GM12891 (cell line): Measurements from ENCODE around the gene OR10G3.

Experiments used
- POLR2A ChIP-seq: IDR thresholded peaks from 2 replicates; pipeline ENCODE4 v1.6.1; 2011; ENCODE audit warnings: low read depth, low read length, control low read depth
- POLR2AphosphoS5 ChIP-seq: IDR thresholded peaks from 2 replicates; pipeline ENCODE4 v1.6.1; 2011; ENCODE audit warnings: low read depth, low read length, control low read depth
- SPI1 ChIP-seq: IDR thresholded peaks from 2 replicates; pipeline ENCODE4 v1.6.1; 2011; ENCODE audit warnings: low read depth, low read length, control low read depth

DNA sequence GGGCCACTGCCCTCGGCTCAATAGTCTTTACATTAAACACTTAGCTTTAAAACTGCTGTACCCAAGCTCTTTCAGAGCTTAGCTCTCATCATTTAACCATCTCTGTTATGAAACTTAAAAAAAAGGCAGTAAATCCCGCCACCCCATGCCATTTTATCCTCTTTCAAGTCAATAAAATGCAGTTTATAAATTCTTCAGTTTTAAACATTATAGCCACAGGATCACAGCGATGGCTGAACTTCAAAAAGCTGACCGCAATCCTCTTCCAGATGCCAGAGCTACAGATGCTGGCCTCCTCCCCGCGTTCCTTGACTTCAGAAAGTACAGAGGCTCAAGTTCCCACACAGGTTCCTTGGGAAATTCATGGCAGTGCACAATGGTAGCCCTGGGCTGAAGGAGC is 4.2 kb downstream of the OR10G3 start:
- no peak for TF ChIP-seq POLR2A
- no peak for TF ChIP-seq SPI1
- TF ChIP-seq POLR2AphosphoS5 = no peak
